ENCODE results near the gene IFI6.
"Not testable (repeated sequence)": the region's sequence is repeated elsewhere in the genome, so short reads cannot be mapped to it uniquely, and the experiment has no call there.

Gene IFI6

GRCh38 chr1:27626031-27626935 lies 45.7 kb downstream of the IFI6 start:
- DNase-seq = no peak

GRCh38 chr1:27624467-27625178 lies 47.4 kb downstream of the IFI6 start:
- DNase-seq = no peak

- no peak for DNase-seq
These were observed 48.4 kb downstream of the IFI6 start for GRCh38 chr1:27623327-27624212.

GRCh38 chr1:27622828-27623227 lies 49.2 kb downstream of the IFI6 start:
- no peak for DNase-seq

- DNase-seq = no peak
These were observed 50.7 kb downstream of the IFI6 start for GRCh38 chr1:27621051-27621920.

GRCh38 chr1:27619782-27620438 lies 52.1 kb downstream of the IFI6 start:
- DNase-seq = not testable (repeated sequence)

GRCh38 chr1:27618341-27619082 lies 53.5 kb downstream of the IFI6 start:
- no peak for DNase-seq

- no peak for DNase-seq
These were observed 54.6 kb downstream of the IFI6 start for GRCh38 chr1:27617420-27617819.

- no peak for DNase-seq
These were observed 55.6 kb downstream of the IFI6 start for GRCh38 chr1:27616441-27616840.
